Measurements from ENCODE around the gene SLC30A2.
"Not testable (repeated sequence)": the region's sequence is repeated elsewhere in the genome, so short reads cannot be mapped to it uniquely, and the experiment has no call there.

Gene SLC30A2

GRCh38 chr1:26045722-26046245 is at the start of gene SLC30A2:
TSS of gene SLC30A2 (minus strand) at chr1:26046118. CDS start at chr1:26045896, 222 bp downstream.
- DNase-seq: no peak

- DNase-seq: peak; percentile 43
These were observed 48.9 kb upstream of the SLC30A2 start for GRCh38 chr1:26094677-26095383.

- DNase-seq: no peak
These were observed 48.3 kb upstream of the SLC30A2 start for GRCh38 chr1:26094076-26094669.

- not testable (repeated sequence) for DNase-seq
These were observed 47.7 kb upstream of the SLC30A2 start for GRCh38 chr1:26093569-26093968.

GRCh38 chr1:26092422-26092821 is 46.5 kb upstream of the SLC30A2 start:
- no peak for DNase-seq

- no peak for DNase-seq
These were observed 45.0 kb upstream of the SLC30A2 start for GRCh38 chr1:26090893-26091292.

GRCh38 chr1:26089125-26089524 is 43.2 kb upstream of the SLC30A2 start:
- no peak for DNase-seq

- DNase-seq: no peak
These were observed 38.9 kb upstream of the SLC30A2 start for GRCh38 chr1:26084844-26085243.

GRCh38 chr1:26084091-26084561 is 38.2 kb upstream of the SLC30A2 start:
- DNase-seq: no peak

GRCh38 chr1:26083208-26083607 is 37.3 kb upstream of the SLC30A2 start:
- no peak for DNase-seq

- DNase-seq: no peak
These were observed 36.1 kb upstream of the SLC30A2 start for GRCh38 chr1:26082020-26082350.

- no peak for DNase-seq
These were observed 35.5 kb upstream of the SLC30A2 start for GRCh38 chr1:26081267-26082019.

GRCh38 chr1:26079960-26080814 is 34.3 kb upstream of the SLC30A2 start:
- DNase-seq: no peak

GRCh38 chr1:26079178-26079563 is 33.3 kb upstream of the SLC30A2 start:
- no peak for DNase-seq

GRCh38 chr1:26078286-26079177 is 32.6 kb upstream of the SLC30A2 start:
- DNase-seq: no peak

- no peak for DNase-seq
These were observed 31.6 kb upstream of the SLC30A2 start for GRCh38 chr1:26077524-26077923.

GRCh38 chr1:26075421-26076144 is 29.7 kb upstream of the SLC30A2 start:
- DNase-seq: no peak

- no peak for DNase-seq
These were observed 26.4 kb upstream of the SLC30A2 start for GRCh38 chr1:26072305-26072704.

- no peak for DNase-seq
These were observed 25.0 kb upstream of the SLC30A2 start for GRCh38 chr1:26070963-26071342.

GRCh38 chr1:26070296-26070962 is 24.5 kb upstream of the SLC30A2 start:
- no peak for DNase-seq

GRCh38 chr1:26069941-26070295 is 24.0 kb upstream of the SLC30A2 start:
- no peak for DNase-seq
